Karpas-422 (cell line): Measurements from ENCODE around the gene CCDC30. TPM values are rescaled to one million over a fixed set of nuclear protein-coding genes. Genes with fewer than 3 reads are reported as not detected.
A peak's percentile ranks its signal among the peaks of the same experiment; 100 is the strongest.

ENCODE experiments used
- DNase-seq: peaks from one replicate; pipeline ENCODE4 v3.0.0-alpha.2; 2015
- H2AFZ ChIP-seq: fragments of 200-600 bp; sonication (generic); 2 replicates; pipeline ENCODE4 v1.6.1; 2014; ENCODE audit warnings: antibody characterized with exemption, low read length, mixed read lengths
- H3K27ac ChIP-seq: fragments of 200-600 bp; sonication (generic); 2 replicates; pipeline ENCODE4 v1.5.1; 2014; ENCODE audit warnings: mild to moderate bottlenecking, low read length, moderate library complexity
- H3K27me3 ChIP-seq: fragments of 200-600 bp; sonication (generic); 2 replicates; pipeline ENCODE4 v1.6.1; 2014; ENCODE audit warnings: low read length, mixed read lengths
- H3K36me3 ChIP-seq: fragments of 200-600 bp; sonication (generic); 2 replicates; pipeline ENCODE4 v1.6.1; 2014; ENCODE audit warnings: low read length, mixed read lengths; ENCODE audit not compliant: insufficient read depth
- H3K4me1 ChIP-seq: fragments of 200-600 bp; sonication (generic); 2 replicates; pipeline ENCODE4 v1.6.1; 2014; ENCODE audit warnings: mild to moderate bottlenecking, low read length, mixed read lengths
- H3K4me2 ChIP-seq: fragments of 200-600 bp; sonication (generic); 2 replicates; pipeline ENCODE4 v1.6.1; 2014; ENCODE audit warnings: low read length, low read depth, mild to moderate bottlenecking; ENCODE audit not compliant: poor library complexity, severe bottlenecking
- H3K4me3 ChIP-seq: fragments of 200-600 bp; sonication (generic); 2 replicates; pipeline ENCODE4 v1.5.1; 2014; ENCODE audit warnings: mild to moderate bottlenecking, antibody characterized with exemption, low read length, mixed read lengths
- H3K79me2 ChIP-seq: fragments of 200-600 bp; sonication (generic); 2 replicates; pipeline ENCODE4 v1.6.1; 2014; ENCODE audit warnings: mild to moderate bottlenecking, low read length, mixed read lengths
- H3K9ac ChIP-seq: fragments of 200-600 bp; sonication (generic); 2 replicates; pipeline ENCODE4 v1.6.0; 2014; ENCODE audit warnings: low read length
- H3K9me2 ChIP-seq: fragments of 200-600 bp; sonication (generic), shearing (Covaris generic); replicated peaks from 2 replicates; pipeline ENCODE4 v1.6.0; 2014; ENCODE audit warnings: mild to moderate bottlenecking, low read length, moderate library complexity; ENCODE audit not compliant: insufficient read depth
- H3K9me3 ChIP-seq: fragments of 300-700, 200-600 bp; sonication (generic); 2 replicates; pipeline ENCODE4 v1.6.1; 2014; ENCODE audit warnings: low read length, mixed read lengths
- H4K20me1 ChIP-seq: fragments of 200-600 bp; sonication (generic); 2 replicates; pipeline ENCODE4 v1.6.1; 2014; ENCODE audit warnings: mild to moderate bottlenecking, antibody characterized with exemption, low read length, low read depth; ENCODE audit not compliant: insufficient read depth
- total RNA-seq: library from RNA; depleted of rRNA; stranded (reverse); fragments of >200 nt; shearing (Covaris generic); gene quantifications from 2 replicates; pipeline ENCODE4 v1.2.3, GENCODE V29; 2014; ENCODE audit warnings: low replicate concordance

CCDC30 gene
- total RNA-seq, 1 experiment from 2014 or later = 2.9 TPM

DNA sequence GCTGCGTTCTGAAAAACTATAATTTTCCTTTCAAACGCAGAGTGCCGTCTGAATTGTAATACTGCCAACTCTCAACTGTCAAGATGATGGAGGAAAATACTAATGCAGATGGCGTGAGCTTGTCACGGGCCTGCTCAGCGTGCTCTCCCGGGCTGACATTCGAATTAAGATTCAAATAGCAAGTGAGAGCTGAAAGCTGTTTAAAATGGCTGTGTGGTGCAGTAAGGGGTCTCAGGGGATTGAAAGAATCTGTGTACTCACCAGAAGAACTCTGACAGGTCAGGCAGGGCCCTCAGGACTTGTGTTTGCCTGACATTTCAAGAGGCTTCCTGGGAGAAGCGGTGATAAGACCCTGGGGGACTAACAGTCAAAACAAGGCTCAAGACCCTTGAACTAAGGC lies 40.3 kb upstream of the CCDC30 start:
- no peaks in the 10 kb centered on the region for H4K20me1 ChIP-seq
- peaks cover 27% of the 10 kb centered on the region for H3K4me1 ChIP-seq

DNA sequence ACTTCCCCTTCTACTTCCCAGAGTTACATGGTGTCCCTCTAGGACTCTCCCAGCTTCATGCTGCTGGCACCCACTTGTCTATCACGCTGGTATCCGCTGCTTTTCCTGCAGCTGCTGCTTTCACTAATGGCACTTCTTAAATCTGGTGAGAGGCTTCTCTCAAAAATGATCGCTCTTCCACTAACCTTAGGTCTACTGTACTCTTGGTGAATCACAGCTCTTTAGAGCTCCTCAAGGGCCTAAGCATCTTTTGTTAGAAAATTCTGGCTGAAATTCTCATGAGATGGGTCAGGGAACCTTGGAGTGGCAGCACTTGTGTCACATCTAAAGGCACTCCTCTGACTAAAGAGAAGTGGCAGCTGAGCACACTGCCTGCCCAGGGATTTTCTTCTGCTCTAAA lies 39.4 kb upstream of the CCDC30 start:
- H3K4me3 ChIP-seq = no peak overlapping the region
- H3K27ac ChIP-seq = no peak overlapping the region
- no peak overlapping the region for H3K9ac ChIP-seq
- H3K4me1 ChIP-seq = peaks cover 27% of the 10 kb centered on the region
- H3K9me2 ChIP-seq = no peaks in the 10 kb centered on the region
- no peak overlapping the region for H2AFZ ChIP-seq
- no peak for DNase-seq
- no peak overlapping the region for H3K4me2 ChIP-seq
- H3K36me3 ChIP-seq = no peaks in the 10 kb centered on the region
- H3K9me3 ChIP-seq = no peaks in the 10 kb centered on the region
- H4K20me1 ChIP-seq = no peaks in the 10 kb centered on the region
- H3K27me3 ChIP-seq = no peaks in the 10 kb centered on the region
- no peaks in the 10 kb centered on the region for H3K79me2 ChIP-seq

More for the DNA sequence above, 40.3 kb upstream of the CCDC30 start:
- DNase-seq = peak; percentile 51
- no peaks in the 10 kb centered on the region for H3K9me3 ChIP-seq
- peak overlapping the region; percentile 71 for H3K27ac ChIP-seq
- H2AFZ ChIP-seq = no peak overlapping the region
- no peak overlapping the region for H3K9ac ChIP-seq
- H3K27me3 ChIP-seq = no peaks in the 10 kb centered on the region
- no peak overlapping the region for H3K4me3 ChIP-seq
- no peaks in the 10 kb centered on the region for H3K79me2 ChIP-seq
- no peaks in the 10 kb centered on the region for H3K9me2 ChIP-seq
- H3K36me3 ChIP-seq = no peaks in the 10 kb centered on the region
- no peak overlapping the region for H3K4me2 ChIP-seq

DNA sequence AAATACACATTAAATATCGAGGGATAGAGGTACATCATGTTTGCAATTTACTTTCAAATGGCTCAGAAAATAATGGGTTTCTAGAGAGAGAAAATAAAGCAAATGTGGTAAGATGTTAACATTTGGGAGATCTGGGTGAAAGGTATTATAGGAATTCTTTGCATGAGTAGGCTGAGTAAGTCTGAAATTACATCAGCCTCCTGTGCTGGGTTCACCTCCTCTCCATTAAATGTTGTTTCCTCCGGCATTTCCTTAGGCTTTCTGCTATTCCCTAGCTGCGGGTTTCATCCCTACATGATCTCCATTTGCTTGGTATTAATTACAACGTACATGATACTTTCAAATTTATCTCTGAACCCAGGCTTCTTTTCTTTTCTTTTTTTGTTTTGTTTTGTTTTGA lies 38.9 kb upstream of the CCDC30 start:
- Histone ChIP-seq H3K9me3 (no peaks in the 10 kb centered on the region), H3K79me2 (no peaks in the 10 kb centered on the region), H3K4me1 (peaks cover 27% of the 10 kb centered on the region), H2AFZ (no peak overlapping the region), H4K20me1 (no peaks in the 10 kb centered on the region), H3K4me3 (no peak overlapping the region), H3K9ac (no peak overlapping the region), H3K4me2 (no peak overlapping the region), H3K9me2 (no peaks in the 10 kb centered on the region), H3K36me3 (no peaks in the 10 kb centered on the region), H3K27me3 (no peaks in the 10 kb centered on the region), H3K27ac (no peak overlapping the region)
- no peak for DNase-seq

DNA sequence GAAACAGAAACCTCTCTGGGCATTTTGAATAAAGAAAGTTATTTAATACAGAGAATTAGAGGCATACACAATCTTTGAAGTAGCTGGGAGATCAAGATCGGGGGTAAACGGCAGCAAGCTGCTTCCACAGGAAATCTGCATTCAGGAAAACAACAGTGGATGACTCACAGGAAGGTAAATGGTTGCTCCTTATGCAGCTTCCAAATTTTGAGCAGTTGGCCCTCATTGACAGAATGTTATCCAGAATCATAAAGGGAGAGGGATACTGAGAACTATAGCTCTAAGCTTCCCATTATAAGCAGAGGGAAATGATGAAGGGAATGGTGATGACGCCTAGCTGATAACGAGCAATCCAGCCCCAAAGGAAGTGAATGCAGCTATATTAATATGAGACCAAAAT lies 35.8 kb upstream of the CCDC30 start:
- H2AFZ ChIP-seq = no peak overlapping the region
- no peaks in the 10 kb centered on the region for H3K27me3 ChIP-seq
- no peak overlapping the region for H3K9ac ChIP-seq
- H3K79me2 ChIP-seq = no peaks in the 10 kb centered on the region
- peaks cover 17% of the 10 kb centered on the region for H3K4me1 ChIP-seq
- no peaks in the 10 kb centered on the region for H3K9me3 ChIP-seq
- no peak overlapping the region for H3K4me2 ChIP-seq
- no peaks in the 10 kb centered on the region for H4K20me1 ChIP-seq
- DNase-seq = no peak
- no peaks in the 10 kb centered on the region for H3K9me2 ChIP-seq
- H3K36me3 ChIP-seq = no peaks in the 10 kb centered on the region
- no peak overlapping the region for H3K4me3 ChIP-seq
- H3K27ac ChIP-seq = no peak overlapping the region

DNA sequence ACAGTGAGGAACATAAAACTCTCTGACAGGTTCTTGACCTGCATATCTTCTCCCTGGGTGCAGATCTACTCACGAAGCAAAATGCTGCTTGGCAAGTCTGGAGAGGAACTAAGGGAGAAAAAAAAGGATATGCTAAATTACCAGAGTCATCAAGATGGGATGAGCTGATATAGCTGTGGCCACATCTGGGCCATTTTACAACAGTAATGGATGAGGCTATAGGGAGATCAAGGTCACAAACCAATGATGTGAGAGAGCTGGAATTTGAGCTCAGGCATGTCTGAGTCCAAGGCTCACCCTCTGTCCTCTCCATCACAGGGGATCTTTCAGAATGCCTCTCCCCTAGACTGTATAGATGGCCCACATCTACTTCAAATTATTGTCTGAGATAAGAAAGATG lies 33.5 kb upstream of the CCDC30 start:
- H3K9me2 ChIP-seq = no peaks in the 10 kb centered on the region
- no peak overlapping the region for H3K27ac ChIP-seq
- no peaks in the 10 kb centered on the region for H3K79me2 ChIP-seq
- H3K9ac ChIP-seq = no peak overlapping the region
- no peaks in the 10 kb centered on the region for H3K36me3 ChIP-seq
- H3K27me3 ChIP-seq = no peaks in the 10 kb centered on the region
- H2AFZ ChIP-seq = no peak overlapping the region
- no peak overlapping the region for H3K4me3 ChIP-seq
- no peaks in the 10 kb centered on the region for H3K4me1 ChIP-seq
- DNase-seq = no peak
- no peaks in the 10 kb centered on the region for H4K20me1 ChIP-seq
- no peaks in the 10 kb centered on the region for H3K9me3 ChIP-seq
- no peak overlapping the region for H3K4me2 ChIP-seq

DNA sequence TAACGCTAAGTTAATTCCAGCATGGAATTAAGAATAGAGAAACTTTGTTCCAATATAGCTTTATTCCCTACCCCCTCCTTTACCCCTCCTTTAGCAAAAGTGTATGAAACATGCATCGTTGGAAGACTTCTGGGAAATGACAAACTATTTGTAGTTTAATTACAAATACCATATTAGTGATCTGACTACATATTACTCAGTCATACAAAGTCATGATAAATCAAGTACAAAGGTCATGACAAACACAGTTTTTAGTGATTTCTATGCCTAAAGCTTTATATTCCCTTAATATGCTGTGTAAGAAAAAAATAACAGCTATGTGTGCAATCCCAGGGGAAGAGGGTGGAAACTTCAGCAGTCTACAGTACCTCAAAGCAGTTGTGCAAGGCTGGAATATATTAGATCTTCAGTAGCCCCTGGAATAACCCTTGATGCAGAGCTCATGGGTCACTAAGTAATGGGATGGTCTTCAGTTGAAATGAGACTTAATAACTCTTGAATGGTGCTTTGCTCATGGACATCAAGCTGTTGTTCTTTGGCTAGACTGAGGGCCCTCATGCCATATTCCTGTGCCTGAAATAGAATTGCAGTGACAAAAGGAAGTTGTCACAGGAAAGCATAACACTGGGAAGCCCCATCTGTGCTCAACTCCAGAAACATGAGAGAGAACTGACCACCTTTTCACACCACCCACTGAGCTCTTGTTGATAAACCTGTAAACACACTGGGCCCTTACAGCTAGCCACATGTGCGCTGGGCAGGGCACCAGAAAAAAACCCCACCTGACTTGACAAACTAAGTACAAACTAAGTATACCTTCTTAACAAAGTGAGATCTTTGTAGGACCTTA lies 32.6 kb upstream of the CCDC30 start:
- no peak overlapping the region for H3K4me2 ChIP-seq
- H3K9me3 ChIP-seq = no peaks in the 10 kb centered on the region
- H2AFZ ChIP-seq = no peak overlapping the region
- H3K4me3 ChIP-seq = no peak overlapping the region
- no peaks in the 10 kb centered on the region for H3K79me2 ChIP-seq
- no peak overlapping the region for H3K27ac ChIP-seq
- H3K36me3 ChIP-seq = no peaks in the 10 kb centered on the region
- H3K4me1 ChIP-seq = no peaks in the 10 kb centered on the region
- DNase-seq = no peak
- H3K9me2 ChIP-seq = no peaks in the 10 kb centered on the region
- H4K20me1 ChIP-seq = no peaks in the 10 kb centered on the region
- no peaks in the 10 kb centered on the region for H3K27me3 ChIP-seq
- H3K9ac ChIP-seq = no peak overlapping the region

DNA sequence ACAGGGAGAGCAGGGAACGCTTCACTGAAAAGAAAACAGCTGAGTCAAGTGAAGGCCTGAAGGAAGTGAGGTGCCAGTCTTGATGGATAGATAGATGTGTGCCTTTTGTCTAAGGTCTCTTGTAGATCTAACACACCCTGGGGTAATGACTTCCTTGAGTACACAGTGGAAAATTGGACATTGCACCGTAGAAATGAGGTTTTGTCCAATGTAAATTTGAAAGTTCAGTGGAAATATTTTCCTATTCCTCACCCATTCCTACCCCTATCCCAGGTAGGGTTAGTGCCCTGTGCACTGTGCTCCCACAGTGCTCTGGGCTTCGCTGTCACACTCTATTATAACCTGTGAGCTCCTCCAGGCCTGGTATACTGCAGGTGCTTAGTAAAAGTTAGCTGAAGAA lies 31.6 kb upstream of the CCDC30 start:
- H3K79me2 ChIP-seq = no peaks in the 10 kb centered on the region
- no peak overlapping the region for H3K27ac ChIP-seq
- no peak overlapping the region for H3K4me2 ChIP-seq
- H3K9me3 ChIP-seq = no peaks in the 10 kb centered on the region
- no peaks in the 10 kb centered on the region for H3K27me3 ChIP-seq
- no peak overlapping the region for H2AFZ ChIP-seq
- H3K9me2 ChIP-seq = no peaks in the 10 kb centered on the region
- no peaks in the 10 kb centered on the region for H4K20me1 ChIP-seq
- no peak overlapping the region for H3K9ac ChIP-seq
- no peaks in the 10 kb centered on the region for H3K36me3 ChIP-seq
- H3K4me3 ChIP-seq = no peak overlapping the region
- DNase-seq = no peak
- no peaks in the 10 kb centered on the region for H3K4me1 ChIP-seq

DNA sequence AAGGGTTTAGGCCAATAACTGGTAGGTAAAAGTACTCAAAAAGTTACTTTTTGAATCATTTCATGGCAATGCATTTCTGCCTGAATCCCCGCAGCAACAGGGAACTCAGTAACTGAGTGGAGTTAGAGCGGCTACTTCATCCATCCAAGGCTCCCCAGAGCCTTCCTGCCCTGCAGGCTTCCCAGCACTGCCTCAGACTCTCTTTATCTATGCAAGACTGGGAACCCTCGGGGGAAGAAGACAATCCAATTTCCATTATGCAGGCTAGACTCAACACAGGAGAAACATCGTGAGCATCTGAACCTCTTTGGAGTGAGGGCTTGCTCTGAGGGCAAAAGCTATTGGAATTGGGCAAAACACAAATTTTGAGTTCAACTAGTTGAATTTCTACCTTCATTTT lies 30.4 kb upstream of the CCDC30 start:
- H2AFZ ChIP-seq = no peak overlapping the region
- H3K9me2 ChIP-seq = no peaks in the 10 kb centered on the region
- no peak overlapping the region for H3K9ac ChIP-seq
- H3K36me3 ChIP-seq = no peaks in the 10 kb centered on the region
- no peak overlapping the region for H3K4me2 ChIP-seq
- no peak overlapping the region for H3K27ac ChIP-seq
- DNase-seq = no peak
- no peaks in the 10 kb centered on the region for H3K27me3 ChIP-seq
- no peaks in the 10 kb centered on the region for H3K79me2 ChIP-seq
- no peaks in the 10 kb centered on the region for H3K4me1 ChIP-seq
- no peaks in the 10 kb centered on the region for H4K20me1 ChIP-seq
- H3K9me3 ChIP-seq = no peaks in the 10 kb centered on the region
- H3K4me3 ChIP-seq = no peak overlapping the region
